Glutamatergic neuron (in vitro differentiated cells): ENCODE measurements around the gene COG1. TPM values are rescaled to one million over a fixed set of nuclear protein-coding genes. Genes with fewer than 3 reads are reported as not detected.

Experiments
- DNase-seq: peaks from one replicate; pipeline ENCODE4 v3.0.0; 2022
- H3K27ac Mint-ChIP-seq: one replicate; pipeline ENCODE4 v1.8.0; 2020; ENCODE audit warnings: mild to moderate bottlenecking, mixed read lengths, inconsistent platforms; ENCODE audit not compliant: unreplicated experiment
- H3K27me3 Mint-ChIP-seq: one replicate; pipeline ENCODE4 v1.8.0; 2020; ENCODE audit warnings: mild to moderate bottlenecking, moderate library complexity, mixed read lengths, inconsistent platforms; ENCODE audit not compliant: unreplicated experiment
- H3K36me3 Mint-ChIP-seq: one replicate; pipeline ENCODE4 v1.8.0; 2020; ENCODE audit warnings: mild to moderate bottlenecking, mixed read lengths, inconsistent platforms; ENCODE audit not compliant: unreplicated experiment
- H3K4me1 Mint-ChIP-seq: one replicate; pipeline ENCODE4 v1.8.0; 2020; ENCODE audit warnings: mild to moderate bottlenecking, low read depth, mixed read lengths, inconsistent platforms; ENCODE audit not compliant: unreplicated experiment
- H3K4me3 Mint-ChIP-seq: one replicate; pipeline ENCODE4 v1.8.0; 2020; ENCODE audit warnings: mild to moderate bottlenecking, mixed read lengths, inconsistent platforms; ENCODE audit not compliant: unreplicated experiment
- H3K9me3 Mint-ChIP-seq: one replicate; pipeline ENCODE4 v1.8.0; 2020; ENCODE audit warnings: mild to moderate bottlenecking, moderate library complexity, mixed read lengths, inconsistent platforms; ENCODE audit not compliant: unreplicated experiment
- CTCF ChIP-seq: fragments of 200-600 bp; sonication (generic); IDR thresholded peaks from one replicate; pipeline ENCODE4 v1.5.0; 2021; ENCODE audit not compliant: partially characterized antibody, unreplicated experiment
- total RNA-seq: library from RNA; stranded (reverse); fragmentation: NEBNext Ultra II Directional; extraction: Animal tissue kit (Norgen Biotek cat#: 25700); gene quantifications from one replicate; pipeline ENCODE4 v1.2.1, GENCODE V29; 2021; ENCODE audit not compliant: unreplicated experiment

The COG1 gene
- total RNA-seq, 1 donor from 2014 or later = 43.1 TPM

DNA sequence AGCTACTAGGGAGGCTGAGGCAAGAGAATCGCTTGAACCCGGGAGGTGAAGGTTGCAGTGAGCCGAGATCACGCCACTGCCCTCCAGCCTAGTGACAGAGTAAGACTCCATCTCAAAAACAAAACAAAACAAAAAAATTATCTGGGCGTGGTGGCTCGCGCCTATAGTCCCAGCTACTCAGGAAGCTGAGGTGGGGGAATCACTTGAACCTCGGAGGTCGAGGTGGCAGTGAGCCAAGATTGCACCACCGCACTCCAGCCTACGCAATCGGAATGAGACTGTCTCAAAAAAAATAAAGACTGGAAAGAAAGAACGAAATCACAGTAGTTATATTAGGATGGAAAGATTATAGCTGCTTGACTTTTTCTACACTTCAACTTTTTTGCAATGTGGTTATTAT is 18.9 kb downstream of the COG1 start:
- Mint-ChIP-seq H3K27me3 (peaks cover 4% of the 10 kb centered on the region), H3K27ac (no peak overlapping the region), H3K4me1 (peaks cover 1% of the 10 kb centered on the region), H3K36me3 (no peaks in the 10 kb centered on the region), H3K4me3 (no peak overlapping the region), H3K9me3 (peaks cover 2% of the 10 kb centered on the region)
- no peak for DNase-seq
- TF ChIP-seq CTCF = no peak

GRCh38 chr17:73214008-73214407 is 21.2 kb downstream of the COG1 start:
- H3K27ac Mint-ChIP-seq = no peak overlapping the region
- no peak for DNase-seq
- H3K9me3 Mint-ChIP-seq = no peaks in the 10 kb centered on the region
- no peak for TF ChIP-seq CTCF
- H3K36me3 Mint-ChIP-seq = no peaks in the 10 kb centered on the region
- no peak overlapping the region for H3K4me3 Mint-ChIP-seq
- peaks cover 1% of the 10 kb centered on the region for H3K4me1 Mint-ChIP-seq
- H3K27me3 Mint-ChIP-seq = peaks cover 4% of the 10 kb centered on the region

DNA sequence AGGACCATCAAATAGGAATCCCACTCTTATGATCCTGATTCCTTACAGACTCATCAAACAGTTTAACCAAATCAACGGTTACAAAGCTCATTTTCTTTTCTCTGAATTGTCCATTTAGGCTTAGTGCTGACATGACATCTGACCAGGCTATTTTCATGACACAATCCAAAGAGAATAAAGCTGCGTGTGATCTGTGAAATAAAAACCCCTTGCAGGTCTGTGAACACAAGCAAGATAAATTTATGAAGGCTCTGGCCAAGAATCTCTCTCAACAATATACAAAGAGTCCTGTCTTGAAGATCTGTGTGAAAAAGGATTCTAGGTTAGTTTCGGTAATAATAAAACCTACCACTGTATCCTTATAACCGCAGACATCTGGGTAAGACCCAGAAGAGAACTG is 22.0 kb downstream of the COG1 start:
- peaks cover 4% of the 10 kb centered on the region for H3K27me3 Mint-ChIP-seq
- H3K9me3 Mint-ChIP-seq = no peaks in the 10 kb centered on the region
- no peak overlapping the region for H3K27ac Mint-ChIP-seq
- no peak for TF ChIP-seq CTCF
- no peak for DNase-seq
- peaks cover 1% of the 10 kb centered on the region for H3K4me1 Mint-ChIP-seq
- H3K36me3 Mint-ChIP-seq = no peaks in the 10 kb centered on the region
- no peak overlapping the region for H3K4me3 Mint-ChIP-seq

- DNase-seq = no peak
- no peak for TF ChIP-seq CTCF
- H3K36me3 Mint-ChIP-seq = no peaks in the 10 kb centered on the region
- H3K4me3 Mint-ChIP-seq = no peak overlapping the region
- no peaks in the 10 kb centered on the region for H3K4me1 Mint-ChIP-seq
- H3K27me3 Mint-ChIP-seq = peaks cover 4% of the 10 kb centered on the region
- H3K27ac Mint-ChIP-seq = no peak overlapping the region
- H3K9me3 Mint-ChIP-seq = no peaks in the 10 kb centered on the region
These were observed 22.6 kb downstream of the COG1 start for GRCh38 chr17:73215447-73215846.

DNA sequence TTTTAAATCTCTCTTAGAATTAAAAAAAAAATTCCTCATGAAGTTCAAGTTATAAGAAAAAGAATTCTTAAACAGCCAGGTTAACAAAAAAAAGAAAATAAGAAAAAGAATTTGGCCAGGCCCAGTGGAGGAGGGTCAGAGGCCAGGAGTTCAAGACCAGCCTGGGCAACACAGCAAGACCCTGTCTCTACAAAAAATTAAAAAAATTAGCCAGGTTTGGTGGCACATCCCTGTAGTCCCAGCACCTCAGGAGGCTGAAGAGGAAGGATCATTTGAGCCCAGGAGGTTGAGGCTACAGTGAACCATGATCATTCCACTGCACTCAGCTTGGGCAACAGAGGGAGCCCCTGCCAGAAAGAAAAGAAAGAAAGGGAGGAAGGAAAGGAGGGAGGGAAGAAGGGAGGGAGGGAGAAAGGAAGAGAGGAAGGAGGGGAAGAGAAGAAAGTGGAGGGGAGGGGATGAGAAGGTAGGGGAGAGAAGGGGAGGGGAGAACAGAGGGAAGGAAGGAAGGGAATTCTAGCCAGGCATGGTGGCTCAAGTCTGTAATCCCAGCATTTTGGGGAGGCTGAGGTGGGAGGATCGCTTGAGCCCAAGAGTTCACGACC is 30.9 kb downstream of the COG1 start:
- no peak overlapping the region for H3K27ac Mint-ChIP-seq
- no peak overlapping the region for H3K4me3 Mint-ChIP-seq
- peaks cover 21% of the 10 kb centered on the region for H3K4me1 Mint-ChIP-seq
- no peak for TF ChIP-seq CTCF
- H3K36me3 Mint-ChIP-seq = no peaks in the 10 kb centered on the region
- no peaks in the 10 kb centered on the region for H3K27me3 Mint-ChIP-seq
- DNase-seq = no peak
- no peaks in the 10 kb centered on the region for H3K9me3 Mint-ChIP-seq
